GM18507 (cell line): ENCODE measurements around the gene USP17L22.
"Not testable (repeated sequence)": the region's sequence is repeated elsewhere in the genome, so short reads cannot be mapped to it uniquely, and the experiment has no call there.

Experiments
- DNase-seq: peaks from one replicate; pipeline ENCODE4 v3.0.0; 2011; ENCODE audit warnings: low read depth; ENCODE audit not compliant: insufficient read length; ENCODE audit errors: extremely low spot score
- FAIRE-seq: peaks from 2 replicates; lab custom pipeline; 2011; peaks lifted over from hg19 to GRCh38; lab: Jason Lieb, UNC

Gene USP17L22

GRCh38 chr4:9267319-9267718, at the start of gene USP17L22:
USP17L22 (plus strand) TSS chr4:9267619; CDS start chr4:9267619, 0 bp downstream.
- FAIRE-seq, DNase-seq: not testable (repeated sequence)

- not testable (repeated sequence) for FAIRE-seq, DNase-seq
Measured at GRCh38 chr4:9219852-9220251, 47.6 kb upstream of the USP17L22 start, which contains the start of gene USP17L12. USP17L12 (plus strand) TSS chr4:9220152; CDS start chr4:9220152, 0 bp downstream.

GRCh38 chr4:9224596-9224995, 42.8 kb upstream of the USP17L22 start, which contains the start of gene USP17L13:
USP17L13 (plus strand) TSS chr4:9224896; CDS start chr4:9224896, 0 bp downstream.
- DNase-seq, FAIRE-seq: not testable (repeated sequence)

- FAIRE-seq, DNase-seq: not testable (repeated sequence)
Measured at GRCh38 chr4:9230249-9230648, 37.2 kb upstream of the USP17L22 start.

- not testable (repeated sequence) for DNase-seq, FAIRE-seq
Measured at GRCh38 chr4:9234085-9234484, 33.3 kb upstream of the USP17L22 start, which contains the start of gene USP17L15. USP17L15 (plus strand) TSS chr4:9234385; CDS start chr4:9234385, 0 bp downstream.

- not testable (repeated sequence) for FAIRE-seq, DNase-seq
Measured at GRCh38 chr4:9238461-9238860, 29.0 kb upstream of the USP17L22 start.

- DNase-seq, FAIRE-seq: not testable (repeated sequence)
Measured at GRCh38 chr4:9243579-9243978, 23.8 kb upstream of the USP17L22 start, which contains the start of gene USP17L17. USP17L17 (plus strand) TSS chr4:9243879; CDS start chr4:9243879, 0 bp downstream.

GRCh38 chr4:9247953-9248680, 19.3 kb upstream of the USP17L22 start, which contains the start of gene USP17L18:
USP17L18 (plus strand) TSS chr4:9248630; CDS start chr4:9248630, 0 bp downstream.
- DNase-seq, FAIRE-seq: not testable (repeated sequence)

GRCh38 chr4:9253078-9253477, 14.3 kb upstream of the USP17L22 start, which contains the start of gene USP17L19:
USP17L19 (plus strand) TSS chr4:9253378; CDS start chr4:9253378, 0 bp downstream.
- not testable (repeated sequence) for FAIRE-seq

GRCh38 chr4:9257824-9258223, 9.6 kb upstream of the USP17L22 start, which contains the start of gene USP17L20:
USP17L20 (plus strand) TSS chr4:9258124; CDS start chr4:9258124, 0 bp downstream.
- not testable (repeated sequence) for FAIRE-seq, DNase-seq

More at GRCh38 chr4:9253078-9253477, 14.3 kb upstream of the USP17L22 start, which contains the start of gene USP17L19:
- not testable (repeated sequence) for DNase-seq

GRCh38 chr4:9262572-9262971, 4.8 kb upstream of the USP17L22 start, which contains the start of gene USP17L21:
USP17L21 (plus strand) TSS chr4:9262872; CDS start chr4:9262872, 0 bp downstream.
- not testable (repeated sequence) for FAIRE-seq, DNase-seq

- not testable (repeated sequence) for DNase-seq, FAIRE-seq
Measured at GRCh38 chr4:9271719-9272118, 4.3 kb downstream of the USP17L22 start.
